DND-41 (cell line): ENCODE measurements around the gene KLK3.
A peak's percentile ranks its signal among the peaks of the same experiment; 100 is the strongest.

Source experiments
- ATAC-seq: fragments of 200-7000 bp; cut with Tn5 transposase; 3 replicates; pipeline ENCODE4 v1.9.1; 2021; ENCODE audit warnings: low read depth; ENCODE audit not compliant: insufficient read depth
- DNase-seq: peaks from one replicate; pipeline ENCODE4 v3.0.0-alpha.2; 2020
- H2AFZ ChIP-seq: 2 replicates; pipeline ENCODE4 v1.6.0; 2012; ENCODE audit warnings: low read depth, low read length
- H3K27ac ChIP-seq: 2 replicates; pipeline ENCODE4 v1.5.1; 2012; ENCODE audit warnings: low read length, inconsistent platforms
- H3K27me3 ChIP-seq: fragments of 200-600 bp; sonication (generic); 2 replicates; pipeline ENCODE4 v1.6.0; 2012; ENCODE audit warnings: low read length, mild to moderate bottlenecking, inconsistent platforms; ENCODE audit not compliant: insufficient read depth, poor library complexity
- H3K36me3 ChIP-seq: 2 replicates; pipeline ENCODE4 v1.5.1; 2012; ENCODE audit warnings: low read length, inconsistent platforms; ENCODE audit not compliant: insufficient read depth
- H3K4me1 ChIP-seq: 2 replicates; pipeline ENCODE4 v1.5.1; 2012; ENCODE audit warnings: mild to moderate bottlenecking, low read length; ENCODE audit not compliant: insufficient read depth
- H3K4me2 ChIP-seq: 2 replicates; pipeline ENCODE4 v1.6.0; 2012; ENCODE audit warnings: mild to moderate bottlenecking, moderate library complexity, low read length, inconsistent platforms; ENCODE audit not compliant: insufficient read depth
- H3K4me3 ChIP-seq, 2 experiments: fragments of 200-600 bp in 1 of 2; shearing (Covaris generic) in 1 of 2; 2 replicates each; pipeline ENCODE4 v1.5.1; 2012 to 2016; ENCODE audit warnings: inconsistent platforms in 2 of 2, low read length in 2 of 2, mild to moderate bottlenecking in 2 of 2, low read depth in 1 of 2, moderate library complexity in 1 of 2
- H3K79me2 ChIP-seq: 2 replicates; pipeline ENCODE4 v1.6.0; 2012; ENCODE audit warnings: low read length, inconsistent platforms; ENCODE audit not compliant: insufficient read depth
- H3K9ac ChIP-seq: 2 replicates; pipeline ENCODE4 v1.6.0; 2012; ENCODE audit warnings: low read depth, mild to moderate bottlenecking, inconsistent platforms, low read length, moderate library complexity
- H3K9me3 ChIP-seq: 2 replicates; pipeline ENCODE4 v1.5.1; 2012; ENCODE audit warnings: low read length, moderate library complexity, mild to moderate bottlenecking, inconsistent platforms; ENCODE audit not compliant: insufficient read depth, severe bottlenecking
- H4K20me1 ChIP-seq: 2 replicates; pipeline ENCODE4 v1.6.0; 2012; ENCODE audit warnings: low read length; ENCODE audit not compliant: insufficient read depth
- EZH2 ChIP-seq: IDR thresholded peaks from 3 replicates; pipeline ENCODE4 v1.6.1; 2012; ENCODE audit warnings: borderline replicate concordance, low read depth, mild to moderate bottlenecking, moderate library complexity, low read length, inconsistent platforms; ENCODE audit not compliant: severe bottlenecking
- TF ChIP-seq, protein P1 (sequence below): IDR thresholded peaks from 2 replicates; pipeline ENCODE4 v1.5.1; 2012; ENCODE audit warnings: borderline replicate concordance, low read length, moderate library complexity, mild to moderate bottlenecking; ENCODE audit not compliant: poor library complexity, severe bottlenecking; ENCODE audit errors: extremely low read depth

Gene KLK3

DNA sequence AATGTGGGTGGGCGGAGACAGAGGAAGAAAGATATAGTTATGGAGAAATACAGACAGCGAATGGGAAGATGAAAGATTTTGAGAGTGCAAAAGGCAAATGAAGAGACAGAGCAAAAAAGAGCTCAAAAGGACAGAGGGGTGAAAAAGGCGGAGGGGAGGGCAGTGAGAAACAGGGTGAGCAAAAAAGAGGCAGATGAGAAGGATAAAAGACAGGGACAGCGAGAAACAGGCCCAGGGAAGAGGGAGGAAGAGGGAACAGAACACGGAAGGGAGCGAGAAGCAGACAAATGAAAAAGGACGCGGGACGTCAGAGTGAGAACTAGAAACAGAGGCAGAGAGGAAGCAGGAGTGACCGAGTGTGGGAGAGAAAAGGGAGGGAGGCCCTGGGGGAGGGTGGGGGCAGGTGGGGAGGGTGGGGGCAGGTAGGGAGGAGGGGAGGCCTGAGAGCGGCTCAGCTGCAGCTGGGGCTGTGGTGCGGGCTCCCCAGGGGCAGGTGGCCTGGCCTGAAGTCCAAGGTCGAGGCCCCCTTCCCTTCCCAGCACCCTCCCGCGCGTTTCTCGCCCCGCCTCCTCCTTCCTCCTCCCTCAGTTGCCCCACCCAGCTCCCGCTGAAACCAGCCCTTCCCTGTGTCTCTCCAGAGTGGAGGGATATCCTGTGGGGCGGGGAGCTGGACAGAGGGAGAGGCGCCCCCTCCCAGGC is 34.0 kb upstream of the KLK3 start:
- TF ChIP-seq, protein P1, sequence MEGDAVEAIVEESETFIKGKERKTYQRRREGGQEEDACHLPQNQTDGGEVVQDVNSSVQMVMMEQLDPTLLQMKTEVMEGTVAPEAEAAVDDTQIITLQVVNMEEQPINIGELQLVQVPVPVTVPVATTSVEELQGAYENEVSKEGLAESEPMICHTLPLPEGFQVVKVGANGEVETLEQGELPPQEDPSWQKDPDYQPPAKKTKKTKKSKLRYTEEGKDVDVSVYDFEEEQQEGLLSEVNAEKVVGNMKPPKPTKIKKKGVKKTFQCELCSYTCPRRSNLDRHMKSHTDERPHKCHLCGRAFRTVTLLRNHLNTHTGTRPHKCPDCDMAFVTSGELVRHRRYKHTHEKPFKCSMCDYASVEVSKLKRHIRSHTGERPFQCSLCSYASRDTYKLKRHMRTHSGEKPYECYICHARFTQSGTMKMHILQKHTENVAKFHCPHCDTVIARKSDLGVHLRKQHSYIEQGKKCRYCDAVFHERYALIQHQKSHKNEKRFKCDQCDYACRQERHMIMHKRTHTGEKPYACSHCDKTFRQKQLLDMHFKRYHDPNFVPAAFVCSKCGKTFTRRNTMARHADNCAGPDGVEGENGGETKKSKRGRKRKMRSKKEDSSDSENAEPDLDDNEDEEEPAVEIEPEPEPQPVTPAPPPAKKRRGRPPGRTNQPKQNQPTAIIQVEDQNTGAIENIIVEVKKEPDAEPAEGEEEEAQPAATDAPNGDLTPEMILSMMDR = no peak
- no peak for TF ChIP-seq EZH2
- no peak overlapping the region; the same call in 1 of the 2 replicates for H2AFZ ChIP-seq
- peaks cover 18% of the 10 kb centered on the region for H3K27me3 ChIP-seq
- DNase-seq = peak; percentile 17
- no peaks in the 10 kb centered on the region for H4K20me1 ChIP-seq
- H3K27ac ChIP-seq = no peak overlapping the region
- ATAC-seq = peak; percentile 35; the same call in 1 of the 3 replicates
- H3K4me3 ChIP-seq = no peak overlapping the region
- H3K79me2 ChIP-seq = no peaks in the 10 kb centered on the region
- no peaks in the 10 kb centered on the region for H3K9me3 ChIP-seq
- H3K9ac ChIP-seq = no peak overlapping the region
- H3K4me2 ChIP-seq = peak overlapping the region; percentile 33
- H3K4me1 ChIP-seq = peaks cover 7% of the 10 kb centered on the region
- H3K36me3 ChIP-seq = no peaks in the 10 kb centered on the region

DNA sequence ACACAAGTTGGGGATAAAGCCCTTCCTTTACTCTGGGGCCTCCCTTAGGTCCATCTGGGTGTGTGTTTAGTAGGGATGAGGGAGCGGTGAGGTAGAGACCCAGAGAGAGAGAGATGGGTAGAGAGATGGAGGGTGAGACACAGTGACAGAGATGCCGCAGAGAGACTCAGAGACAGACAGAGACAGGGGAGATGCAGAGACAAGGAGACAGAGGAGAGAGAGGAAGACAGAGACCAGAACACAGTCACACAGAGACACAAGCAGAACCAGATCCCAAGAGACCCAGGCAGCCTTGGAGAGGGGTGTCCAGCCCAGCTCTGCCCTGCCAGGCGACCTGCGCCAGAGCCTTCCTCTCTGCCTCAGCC is 33.5 kb upstream of the KLK3 start:
- H3K9me3 ChIP-seq = no peaks in the 10 kb centered on the region
- H3K4me3 ChIP-seq = no peak overlapping the region
- ATAC-seq (no peak), DNase-seq (no peak)
- H3K27me3 ChIP-seq = peaks cover 18% of the 10 kb centered on the region
- H3K4me1 ChIP-seq = peaks cover 7% of the 10 kb centered on the region
- H3K36me3 ChIP-seq = no peaks in the 10 kb centered on the region
- H2AFZ ChIP-seq = no peak overlapping the region
- TF ChIP-seq, protein P1 = no peak
- no peak for TF ChIP-seq EZH2
- H3K27ac ChIP-seq = no peak overlapping the region
- H3K79me2 ChIP-seq = no peaks in the 10 kb centered on the region
- H4K20me1 ChIP-seq = no peaks in the 10 kb centered on the region
- H3K4me2 ChIP-seq = peak overlapping the region; percentile 17; the same call in 1 of the 2 replicates
- no peak overlapping the region for H3K9ac ChIP-seq

DNA sequence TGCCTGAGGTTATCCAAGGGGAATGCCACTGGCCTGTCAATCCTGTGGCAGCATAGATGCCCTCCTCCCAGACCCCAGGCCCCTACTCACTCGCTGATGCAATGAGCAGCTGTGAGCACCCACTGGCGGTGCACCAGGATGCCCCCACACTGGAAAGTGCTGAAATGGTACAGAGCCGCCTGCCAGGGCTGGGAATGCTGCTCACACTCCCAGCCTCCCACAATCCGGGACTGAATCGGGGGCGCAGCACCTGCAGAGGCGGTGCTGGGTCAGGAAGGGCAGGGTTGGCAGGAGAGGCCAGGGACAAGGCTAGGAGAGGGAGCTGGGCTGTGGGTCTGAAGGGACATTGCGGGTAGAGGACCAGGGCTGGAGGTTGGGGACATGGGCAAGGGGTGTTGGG is 33.1 kb upstream of the KLK3 start:
- peaks cover 7% of the 10 kb centered on the region for H3K4me1 ChIP-seq
- ATAC-seq (no peak), DNase-seq (no peak)
- no peak overlapping the region for H3K4me2 ChIP-seq
- H3K9ac ChIP-seq = no peak overlapping the region
- H3K36me3 ChIP-seq = no peaks in the 10 kb centered on the region
- H3K27me3 ChIP-seq = peaks cover 18% of the 10 kb centered on the region
- H3K4me3 ChIP-seq = no peak overlapping the region
- no peak overlapping the region for H2AFZ ChIP-seq
- H4K20me1 ChIP-seq = no peaks in the 10 kb centered on the region
- H3K9me3 ChIP-seq = no peaks in the 10 kb centered on the region
- no peak for TF ChIP-seq EZH2
- TF ChIP-seq, protein P1 = no peak
- H3K79me2 ChIP-seq = no peaks in the 10 kb centered on the region
- H3K27ac ChIP-seq = no peak overlapping the region
